CD4-positive, alpha-beta T cell (primary cell): ENCODE results near the gene IL11. TPM values are rescaled to one million over a fixed set of nuclear protein-coding genes. Genes with fewer than 3 reads are reported as not detected.
A peak's percentile ranks its signal among the peaks of the same experiment; 100 is the strongest.
"Not testable (repeated sequence)": the region's sequence is repeated elsewhere in the genome, so short reads cannot be mapped to it uniquely, and the experiment has no call there.

Experiments
- ATAC-seq: fragments of 200-7000 bp; cut with Tn5 transposase; one replicate; pipeline ENCODE4 v1.10.0; 2022; ENCODE audit warnings: mild to moderate bottlenecking; ENCODE audit not compliant: poor library complexity
- CTCF ChIA-PET: fragments of 350-600 bp; sonication (Branson Sonifier 250); formaldehyde crosslinking; loops from one replicate; lab custom pipeline; 2021; ENCODE audit warnings: antibody characterized with exemption, inconsistent platforms; lab: Charles Lee
- POLR2A ChIA-PET: fragments of 350-600 bp; sonication (Branson Sonifier 250); formaldehyde crosslinking; loops from one replicate; lab custom pipeline; 2021; ENCODE audit warnings: antibody characterized with exemption, inconsistent platforms; lab: Charles Lee
- DNase-seq, 14 experiments: peaks; one replicate each; pipeline ENCODE4 v3.0.0-alpha.2; 2013 to 2020; ENCODE audit warnings: mixed read lengths in 2 of 14
- H3K27ac ChIP-seq, 2 donors: one replicate each; pipeline versions ENCODE4 v1.5.1 to v1.7.0; 2013; ENCODE audit warnings: low read length in 2 of 2, low read depth in 1 of 2, mild to moderate bottlenecking in 1 of 2
- H3K27me3 ChIP-seq, 2 experiments: 1 replicate in 1 of 2; 2 replicates in 1 of 2; pipeline versions ENCODE4 v1.6.1 to v1.7.0; 2013; ENCODE audit warnings: low read length in 2 of 2, control low read depth in 1 of 2, mild to moderate bottlenecking in 1 of 2, moderate library complexity in 1 of 2; ENCODE audit not compliant: insufficient read depth in 2 of 2, control insufficient read depth in 1 of 2
- H3K36me3 ChIP-seq: one replicate; pipeline ENCODE4 v1.6.1; 2013; ENCODE audit warnings: low read length, control low read depth; ENCODE audit not compliant: insufficient read depth
- H3K4me1 ChIP-seq: one replicate; pipeline ENCODE4 v1.6.1; 2013; ENCODE audit warnings: low read length, control low read depth; ENCODE audit not compliant: insufficient read depth
- H3K4me3 ChIP-seq: one replicate; pipeline ENCODE4 v1.5.1; 2013; ENCODE audit warnings: mild to moderate bottlenecking, low read length, moderate library complexity
- H3K9me3 ChIP-seq, 2 experiments: 1 replicate in 1 of 2; 2 replicates in 1 of 2; pipeline versions ENCODE4 v1.6.1 to v1.7.0; 2013; ENCODE audit warnings: low read length in 2 of 2, mild to moderate bottlenecking in 2 of 2, control low read depth in 1 of 2, moderate library complexity in 1 of 2; ENCODE audit not compliant: control insufficient read depth in 1 of 2, insufficient read depth in 1 of 2
- H3K27ac Mint-ChIP-seq: one replicate; pipeline ENCODE4 v1.8.0; 2020; ENCODE audit warnings: mixed read lengths
- H3K27me3 Mint-ChIP-seq: one replicate; pipeline ENCODE4 v1.8.0; 2021; ENCODE audit warnings: mixed read lengths
- H3K36me3 Mint-ChIP-seq: one replicate; pipeline ENCODE4 v1.8.0; 2021; ENCODE audit warnings: low read depth, mixed read lengths
- H3K4me1 Mint-ChIP-seq: one replicate; pipeline ENCODE4 v1.8.0; 2021; ENCODE audit warnings: low read depth, mixed read lengths
- H3K4me3 Mint-ChIP-seq: one replicate; pipeline ENCODE4 v1.8.0; 2020; ENCODE audit warnings: mild to moderate bottlenecking, mixed read lengths
- H3K9me3 Mint-ChIP-seq: one replicate; pipeline ENCODE4 v1.8.0; 2020; ENCODE audit warnings: mixed read lengths
- CTCF ChIP-seq: fragments of 200-600 bp; IDR thresholded peaks from one replicate; pipeline ENCODE4 v1.8.0; 2022; ENCODE audit warnings: antibody characterized with exemption, mild to moderate bottlenecking
- intact Hi-C, 2 experiments: fragments of 100-400 bp; cut with DNase I in 1 of 2; cut with micrococcal nuclease in 1 of 2; formaldehyde crosslinking; loops; one replicate each; pipeline versions ENCODE4 v1.15.1 to v1.9.0; 2023 to 2025; cut with DNase I, micrococcal nuclease
- total RNA-seq, 174 experiments: library from RNA in 2 of 174; stranded (reverse) in 2 of 174; gene quantifications; one replicate each; pipeline ENCODE4 v1.2.3 and lab custom pipeline; 2021 to 2026

Gene IL11
- total RNA-seq, 2 experiments from 2014 or later, result 0.22 to 0.92 TPM

DNA sequence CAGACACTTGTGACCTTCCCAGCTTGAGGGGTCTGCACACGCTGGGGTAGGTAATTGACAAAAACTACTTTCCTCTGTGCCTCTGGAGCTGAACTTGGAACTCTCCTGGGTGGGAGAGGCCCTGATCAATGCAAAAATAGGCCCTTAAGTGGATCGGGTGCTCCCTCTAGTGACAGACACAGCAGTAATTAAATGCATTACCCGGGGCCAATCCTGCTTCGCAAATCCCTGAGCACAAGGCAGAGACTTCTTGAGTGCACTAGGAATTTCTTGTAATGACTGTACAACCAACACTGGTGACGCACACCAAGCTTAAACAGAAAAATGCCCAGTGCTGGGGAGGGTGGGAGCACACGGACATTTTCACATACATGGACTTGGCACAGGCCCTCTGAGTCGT is 47.9 kb upstream of the IL11 start:
- no peaks in the 10 kb centered on the region for H3K27me3 ChIP-seq
- no peaks in the 10 kb centered on the region for H3K9me3 Mint-ChIP-seq
- DNase-seq, result peak; percentile 25 to 80 (median 42)
- H3K4me1 Mint-ChIP-seq, result peaks cover 24% of the 10 kb centered on the region
- ATAC-seq, result peak; percentile 60
- TF ChIP-seq CTCF, result peak; percentile 79
- ChIA-PET POLR2A (interaction anchor here (0.6 to 0.9 kb wide), 4 partner anchors 8 to 184 kb away, joined by 3 to 6 read pairs (median 3); partner anchors contain the start of gene UBE2S), CTCF (interaction anchor here (0.7 to 1.4 kb wide), 5 partner anchors 35 to 277 kb away, joined by 3 to 7 read pairs (median 4); partner anchors contain the start of genes PPP6R1 and TMEM238)
- peaks cover 31% of the 10 kb centered on the region for H3K4me1 ChIP-seq
- H3K9me3 ChIP-seq, result no peaks in the 10 kb centered on the region
- no peaks in the 10 kb centered on the region for H3K36me3 ChIP-seq
- H3K4me3 ChIP-seq, result no peak overlapping the region
- H3K27me3 Mint-ChIP-seq, result no peaks in the 10 kb centered on the region
- intact Hi-C loops, result loop anchor here (1.0 to 5.0 kb wide), 4 partner anchors 115 to 277 kb away; no protein-coding TSS in a partner anchor
- H3K27ac Mint-ChIP-seq, result no peak overlapping the region
- H3K27ac ChIP-seq, result no peak overlapping the region
- H3K4me3 Mint-ChIP-seq, result no peak overlapping the region
- H3K36me3 Mint-ChIP-seq, result no peaks in the 10 kb centered on the region

- H3K27ac Mint-ChIP-seq, result peak overlapping the region; percentile 60
Measured at GRCh38 chr19:55410168-55410567, 39.9 kb upstream of the IL11 start.

GRCh38 chr19:55409179-55409578 is 38.9 kb upstream of the IL11 start:
- H3K4me3 ChIP-seq, ATAC-seq, DNase-seq, H3K27me3 ChIP-seq, CTCF ChIA-PET, H3K9me3 Mint-ChIP-seq, H3K9me3 ChIP-seq, H3K27me3 Mint-ChIP-seq, H3K27ac ChIP-seq: not testable (repeated sequence)
- peak overlapping the region; percentile 99 for H3K27ac Mint-ChIP-seq
- Histone ChIP-seq H3K4me1 (peaks cover 30% of the 10 kb centered on the region), H3K36me3 (peaks cover 11% of the 10 kb centered on the region)
- H3K4me1 Mint-ChIP-seq, result peaks cover 29% of the 10 kb centered on the region
- peaks cover 35% of the 10 kb centered on the region for H3K36me3 Mint-ChIP-seq
- POLR2A ChIA-PET, result interaction anchor here (1.1 to 2.7 kb wide), 4 partner anchors 12 to 150 kb away, joined by 3 to 13 read pairs (median 4); no protein-coding TSS in a partner anchor
- intact Hi-C loops, result loop anchor here (2.0 to 10.0 kb wide), 8 partner anchors 24 to 290 kb away; partner anchors contain the start of genes C19orf85 (in 1 of the 2), ISOC2 (in 1 of the 2), KMT5C (in 1 of the 2) and PPP6R1 (in 1 of the 2)
- H3K4me3 Mint-ChIP-seq, result peak overlapping the region; percentile 94

More at GRCh38 chr19:55410168-55410567, 39.9 kb upstream of the IL11 start:
- POLR2A ChIA-PET, result interaction anchor here (0.7 kb wide), 1 partner anchor 26 kb away, joined by 3 read pairs; the partner anchor contains the start of gene TMEM238
- no peak overlapping the region for H3K27ac ChIP-seq
- no peaks in the 10 kb centered on the region for H3K9me3 Mint-ChIP-seq
- H3K4me1 ChIP-seq, result peaks cover 30% of the 10 kb centered on the region
- no peaks in the 10 kb centered on the region for H3K27me3 Mint-ChIP-seq
- ATAC-seq (no peak), DNase-seq (no peak)
- peaks cover 29% of the 10 kb centered on the region for H3K4me1 Mint-ChIP-seq
- H3K27me3 ChIP-seq, result no peaks in the 10 kb centered on the region
- TF ChIP-seq CTCF, result no peak
- H3K4me3 Mint-ChIP-seq, result peak overlapping the region; percentile 9
- peaks cover 0 to 3% of the 10 kb centered on the region in 2 experiments for H3K9me3 ChIP-seq
- peaks cover 30% of the 10 kb centered on the region for H3K36me3 Mint-ChIP-seq
- intact Hi-C loops, result no loop called here
- H3K36me3 ChIP-seq, result peaks cover 8% of the 10 kb centered on the region
- H3K4me3 ChIP-seq, result no peak overlapping the region
- CTCF ChIA-PET, result no interaction called here
